ENCODE results near the gene SPNS2.

SPNS2 gene

DNA sequence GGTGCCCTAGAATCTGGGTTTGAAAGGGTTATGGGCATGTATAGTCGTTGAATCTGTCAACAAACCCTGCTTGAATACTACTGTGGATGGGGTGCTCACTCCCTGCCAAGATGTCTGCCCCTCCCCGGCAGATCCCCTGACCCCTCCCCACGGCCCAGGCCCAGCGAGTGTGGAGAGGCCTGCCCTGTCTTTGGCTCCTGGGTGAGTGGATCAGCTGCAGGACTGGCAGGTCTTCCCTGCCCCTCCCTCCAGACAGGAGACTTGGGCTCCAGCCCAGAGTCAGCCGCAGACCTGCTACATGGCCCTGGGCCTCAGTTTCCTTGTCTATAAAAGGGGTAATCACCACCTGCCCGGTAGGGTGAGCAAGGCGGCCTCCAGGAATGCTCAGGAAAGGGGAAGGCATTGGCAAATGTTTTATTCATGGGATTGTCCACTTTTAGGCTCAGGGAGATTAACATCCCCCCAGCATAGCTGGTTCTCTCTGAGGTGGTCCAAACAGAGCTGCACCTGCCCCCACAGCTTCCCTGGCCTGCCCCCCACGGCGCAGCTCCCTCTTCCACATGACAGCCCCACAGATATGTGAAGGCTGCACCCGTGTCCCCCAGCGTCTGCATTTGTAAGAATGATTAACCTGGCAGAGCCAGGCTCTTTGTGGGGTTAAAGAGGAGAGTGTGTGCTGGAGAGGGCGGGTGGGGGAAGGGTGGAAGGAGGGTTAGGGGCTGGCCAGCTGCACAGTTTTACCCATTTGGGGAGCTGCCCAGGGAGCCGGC is 18.5 kb upstream of the SPNS2 start:
- no peak for DNase-seq
- intact Hi-C loops (cut with DNase I) = no loop called here

- no peak for DNase-seq
- intact Hi-C loops (cut with DNase I) = no loop called here
Observed at GRCh38 chr17:4480929-4481898, 17.5 kb upstream of the SPNS2 start.

- intact Hi-C loops (cut with DNase I) = no loop called here
- no peak for DNase-seq
Observed at GRCh38 chr17:4482338-4483011, 16.2 kb upstream of the SPNS2 start.

DNA sequence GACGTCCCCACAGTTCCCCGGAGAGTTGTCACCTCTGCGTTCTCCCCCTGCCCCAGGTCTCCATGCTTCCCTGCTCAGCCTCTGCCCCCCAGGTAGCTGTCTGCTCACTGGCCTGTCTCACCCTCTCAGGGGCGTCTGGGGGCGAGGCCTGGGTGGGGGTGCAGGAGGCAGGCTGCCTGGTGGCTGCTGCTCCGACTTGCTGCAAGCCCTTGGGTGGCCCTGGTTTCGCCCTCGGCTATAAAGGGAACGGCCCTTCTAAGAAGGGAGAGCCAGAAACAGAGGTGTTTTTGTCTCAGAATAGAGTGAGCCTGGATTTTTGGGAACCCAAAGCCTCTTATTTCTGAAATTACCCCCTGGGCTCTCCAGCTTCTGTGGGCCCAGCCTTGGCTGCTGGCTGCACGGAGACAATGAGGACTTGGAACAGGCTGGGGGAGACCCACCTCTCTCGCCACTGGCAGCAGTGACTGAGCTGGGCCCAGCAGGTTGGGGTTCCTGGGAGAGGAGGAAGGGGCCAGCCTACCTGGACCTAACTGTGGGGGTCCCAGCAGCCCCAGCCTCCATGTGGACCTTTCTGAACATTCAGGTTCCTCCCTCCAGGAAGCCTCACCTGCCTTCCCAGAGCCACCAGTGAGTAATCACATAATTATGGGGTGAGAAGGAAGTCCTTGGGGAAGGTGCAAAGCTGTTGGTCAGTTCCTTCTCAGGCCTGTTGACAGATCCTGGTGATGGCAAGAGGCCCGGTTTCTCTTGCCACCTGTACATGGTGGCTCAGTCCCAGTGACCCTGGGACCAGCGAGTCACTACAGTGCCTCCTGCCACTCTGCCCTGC is 15.5 kb upstream of the SPNS2 start:
- intact Hi-C loops (cut with DNase I) = no loop called here
- DNase-seq = no peak

DNA sequence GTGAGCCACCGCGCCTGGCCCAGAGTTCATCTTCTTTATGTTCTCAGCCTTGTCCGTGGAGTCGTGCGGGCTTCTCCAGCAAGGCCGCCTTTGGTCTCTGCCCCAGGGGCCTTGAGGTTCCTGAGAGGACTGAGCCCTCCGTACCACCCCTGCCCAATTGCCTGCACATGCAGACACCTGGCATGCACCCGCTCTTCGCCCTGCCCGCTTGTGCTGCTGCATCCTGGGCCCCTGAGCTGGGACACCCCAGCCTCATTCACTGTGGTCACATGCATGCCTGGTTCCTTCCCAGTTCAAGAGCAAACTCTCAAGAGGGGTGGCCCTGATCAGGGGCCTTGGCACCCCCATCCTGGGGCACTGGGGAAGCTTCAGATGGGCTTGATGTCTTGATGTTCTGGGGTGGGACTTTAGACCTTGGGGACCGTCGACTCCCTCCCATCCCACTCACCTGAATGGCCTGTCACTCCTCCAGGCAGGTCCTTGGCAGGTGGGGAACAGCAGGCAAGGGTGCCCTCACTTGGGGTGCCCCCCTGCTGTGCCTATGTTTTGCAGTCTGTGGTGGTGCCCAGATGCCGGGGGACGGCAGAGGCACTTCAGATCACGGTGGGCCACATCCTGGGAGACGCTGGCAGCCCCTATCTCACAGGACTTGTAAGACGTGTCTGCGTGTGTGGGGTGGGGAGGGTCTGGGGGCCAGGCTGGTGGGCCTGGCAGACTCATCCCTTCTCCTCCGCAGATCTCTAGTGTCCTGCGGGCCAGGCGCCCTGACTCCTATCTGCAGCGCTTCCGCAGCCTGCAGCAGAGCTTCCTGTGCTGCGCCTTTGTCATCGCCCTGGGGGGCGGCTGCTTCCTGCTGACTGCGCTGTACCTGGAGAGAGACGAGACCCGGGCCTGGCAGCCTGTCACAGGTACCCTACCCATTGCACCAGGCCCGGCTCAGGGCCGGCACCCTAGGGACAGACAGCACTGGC is 12.7 kb upstream of the SPNS2 start:
- intact Hi-C loops (cut with DNase I) = no loop called here
- DNase-seq = no peak

DNA sequence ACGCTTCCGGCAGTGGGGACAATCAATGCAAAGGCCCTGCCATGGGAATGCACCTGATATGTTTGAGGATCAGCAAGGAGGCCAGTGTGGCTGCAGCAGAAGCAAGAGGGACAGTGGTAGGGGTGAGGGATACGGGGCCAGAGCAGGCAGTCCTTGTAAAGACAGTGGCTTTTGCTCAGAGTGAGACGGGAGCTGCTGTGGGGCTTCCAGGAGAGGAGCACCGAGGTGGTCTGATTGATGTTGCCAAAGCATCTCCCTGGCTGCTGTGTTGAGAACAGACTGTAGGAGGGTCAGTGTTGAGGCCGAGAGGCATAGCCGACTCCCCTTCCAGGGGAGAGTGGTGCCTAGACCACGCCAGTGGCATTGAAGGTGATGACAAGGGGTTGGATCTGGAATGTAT is 11.4 kb upstream of the SPNS2 start:
- DNase-seq = no peak

GRCh38 chr17:4487820-4488716 is 10.6 kb upstream of the SPNS2 start:
- DNase-seq = no peak
- intact Hi-C loops (cut with DNase I) = no loop called here

More for the DNA sequence above, 11.4 kb upstream of the SPNS2 start:
- intact Hi-C loops (cut with DNase I) = no loop called here

- DNase-seq = no peak
- intact Hi-C loops (cut with DNase I) = no loop called here
Observed at GRCh38 chr17:4488989-4489595, 9.6 kb upstream of the SPNS2 start.

- intact Hi-C loops (cut with DNase I) = no loop called here
Observed at GRCh38 chr17:4490109-4490591, 8.5 kb upstream of the SPNS2 start.

GRCh38 chr17:4490637-4491061 is 8.0 kb upstream of the SPNS2 start:
- intact Hi-C loops (cut with DNase I) = no loop called here
- no peak for DNase-seq

More at GRCh38 chr17:4490109-4490591, 8.5 kb upstream of the SPNS2 start:
- no peak for DNase-seq

- intact Hi-C loops (cut with DNase I) = no loop called here
- peak in 41 of 42 donors; percentile 53 to 93 (median 77) for DNase-seq
Observed at GRCh38 chr17:4492721-4493561, 5.7 kb upstream of the SPNS2 start.

GRCh38 chr17:4497101-4497824 is 1.4 kb upstream of the SPNS2 start:
- peak in 4 of 42 donors; percentile 21 to 48 (median 40) for DNase-seq
- intact Hi-C loops (cut with DNase I) = loop anchor here (5.0 kb wide), 1 partner anchor 40 kb away; no protein-coding TSS in a partner anchor

GRCh38 chr17:4499431-4500190 is 930 bp downstream of the SPNS2 start:
- peak in 41 of 42 donors; percentile 52 to 85 (median 74) for DNase-seq

More at GRCh38 chr17:4499431-4500190, 930 bp downstream of the SPNS2 start:
- intact Hi-C loops (cut with DNase I) = loop anchor here (5.0 kb wide), 1 partner anchor 38 kb away; no protein-coding TSS in a partner anchor

All from head of caudate nucleus (tissue), 42 donors.